ENCODE data around the gene RBM47. TPM values are rescaled to one million over a fixed set of nuclear protein-coding genes. Genes with fewer than 3 reads are reported as not detected.

RBM47 gene
- total RNA-seq, 2 experiments from 2014 or later, result 1.7 to 2.6 TPM

GRCh38 chr4:40601641-40602040, 28.0 kb downstream of the RBM47 start:
- intact Hi-C loops (cut with micrococcal nuclease), result no loop called here
- Mint-ChIP-seq H3K9me3 (no peaks in the 10 kb centered on the region), H3K4me3 (no peak overlapping the region), H3K4me1 (ENCODE audit: low read depth) (peaks cover 3% of the 10 kb centered on the region), H3K27me3 (no peaks in the 10 kb centered on the region), H3K36me3 (no peaks in the 10 kb centered on the region), H3K27ac (no peak overlapping the region)
- ChIA-PET POLR2A (no interaction called here), CTCF (no interaction called here)
- no peak for DNase-seq

DNA sequence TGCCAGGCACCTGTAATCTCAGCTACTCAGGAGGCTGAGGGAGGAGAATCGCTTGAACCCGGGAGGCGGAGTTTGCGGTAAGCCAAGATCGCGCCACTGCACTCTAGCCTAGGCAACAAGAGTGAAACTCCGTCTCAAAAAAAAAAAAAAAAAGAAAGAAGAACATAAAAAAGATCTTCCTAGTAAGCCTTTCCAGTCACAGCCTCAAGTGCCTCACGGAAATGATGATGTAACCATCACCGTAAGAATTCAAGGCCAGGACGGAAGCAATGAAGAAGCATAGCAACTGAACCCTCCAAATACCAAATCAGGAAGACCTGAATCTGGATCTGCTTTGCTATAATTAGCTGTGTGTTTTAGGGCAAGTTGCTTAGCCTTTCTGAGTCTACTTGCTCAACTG, 28.8 kb downstream of the RBM47 start:
- CTCF ChIA-PET, result no interaction called here
- DNase-seq, result no peak
- Mint-ChIP-seq H3K36me3 (no peaks in the 10 kb centered on the region), H3K9me3 (no peaks in the 10 kb centered on the region), H3K27me3 (peaks cover 3% of the 10 kb centered on the region), H3K4me1 (ENCODE audit: low read depth) (no peaks in the 10 kb centered on the region), H3K27ac (no peak overlapping the region), H3K4me3 (no peak overlapping the region)
- POLR2A ChIA-PET, result no interaction called here
- intact Hi-C loops (cut with micrococcal nuclease), result no loop called here

DNA sequence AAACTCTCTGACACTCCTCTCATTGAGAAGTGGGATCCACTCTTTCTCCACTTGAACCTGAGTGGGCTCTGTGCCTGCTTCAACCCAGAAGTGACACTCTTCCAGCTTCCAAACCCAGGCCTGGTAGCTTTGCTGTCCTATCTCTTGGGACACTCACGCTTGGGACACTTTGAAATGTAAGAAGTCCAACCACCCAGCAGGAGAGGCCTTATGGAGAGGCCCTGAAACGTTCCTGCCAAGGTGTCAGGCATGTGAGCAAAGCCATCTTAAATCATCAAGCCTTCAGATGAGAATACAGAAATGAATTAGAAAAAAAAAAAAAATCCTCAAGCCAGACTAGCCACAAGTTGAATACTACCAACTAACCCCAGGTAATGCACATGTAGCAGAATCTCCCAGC, 30.2 kb downstream of the RBM47 start:
- H3K4me1 Mint-ChIP-seq (ENCODE audit: low read depth), result no peaks in the 10 kb centered on the region
- ChIA-PET POLR2A (no interaction called here), CTCF (no interaction called here)
- peaks cover 6% of the 10 kb centered on the region for H3K27me3 Mint-ChIP-seq
- no peaks in the 10 kb centered on the region for H3K9me3 Mint-ChIP-seq
- H3K4me3 Mint-ChIP-seq, result no peak overlapping the region
- no peaks in the 10 kb centered on the region for H3K36me3 Mint-ChIP-seq
- intact Hi-C loops (cut with micrococcal nuclease), result no loop called here
- no peak for DNase-seq
- H3K27ac Mint-ChIP-seq, result no peak overlapping the region

DNA sequence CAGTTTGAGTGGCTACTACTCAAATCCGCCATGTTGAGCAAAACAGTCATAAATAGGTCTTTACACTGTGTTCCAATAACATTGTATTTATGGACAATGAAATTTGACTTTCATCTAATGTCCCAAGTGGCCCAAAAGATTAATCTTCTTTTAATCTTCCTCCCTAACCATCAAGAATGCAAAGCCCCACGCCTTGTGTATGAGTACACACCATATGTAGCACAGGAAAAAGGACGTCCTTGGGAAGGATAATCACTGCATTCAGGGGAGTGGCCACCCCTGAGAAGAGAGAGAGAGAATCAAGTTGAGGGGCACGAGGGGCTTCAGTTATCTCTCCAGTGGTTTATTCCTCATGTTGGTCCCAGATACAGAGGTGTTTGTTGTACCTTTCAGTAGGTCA, 33.1 kb downstream of the RBM47 start:
- intact Hi-C loops (cut with micrococcal nuclease), result no loop called here
- Mint-ChIP-seq H3K36me3 (no peaks in the 10 kb centered on the region), H3K4me1 (ENCODE audit: low read depth) (no peaks in the 10 kb centered on the region), H3K27me3 (peaks cover 6% of the 10 kb centered on the region), H3K27ac (no peak overlapping the region), H3K4me3 (no peak overlapping the region), H3K9me3 (no peaks in the 10 kb centered on the region)
- CTCF ChIA-PET, result no interaction called here
- no peak for DNase-seq
- POLR2A ChIA-PET, result no interaction called here

DNA sequence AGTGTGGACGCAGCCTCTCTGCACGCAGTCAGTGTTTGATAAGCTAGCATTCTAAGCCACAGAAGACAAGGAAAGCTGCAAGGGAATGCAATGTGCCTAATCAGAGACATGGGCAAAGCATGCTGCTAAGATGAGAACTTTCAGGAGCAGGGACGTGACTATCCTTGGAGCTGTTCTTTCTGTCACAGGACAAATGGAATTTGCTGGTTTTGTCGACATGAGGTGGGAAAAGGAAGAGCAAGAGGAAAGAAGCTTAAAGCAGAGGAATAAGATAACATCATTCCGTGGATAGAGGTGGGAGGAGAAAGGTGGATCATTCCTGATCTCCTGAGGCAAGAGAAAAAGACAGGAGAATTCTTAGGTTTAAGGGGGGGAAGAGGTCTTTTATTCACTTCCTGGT, 33.7 kb downstream of the RBM47 start:
- Mint-ChIP-seq H3K27me3 (peaks cover 6% of the 10 kb centered on the region), H3K9me3 (no peaks in the 10 kb centered on the region), H3K36me3 (no peaks in the 10 kb centered on the region), H3K4me3 (no peak overlapping the region), H3K27ac (no peak overlapping the region), H3K4me1 (ENCODE audit: low read depth) (no peaks in the 10 kb centered on the region)
- no peak for DNase-seq
- intact Hi-C loops (cut with micrococcal nuclease), result no loop called here
- POLR2A ChIA-PET, result no interaction called here
- CTCF ChIA-PET, result no interaction called here

GRCh38 chr4:40594261-40595178, 35.1 kb downstream of the RBM47 start:
- Mint-ChIP-seq H3K4me3 (no peak overlapping the region), H3K4me1 (ENCODE audit: low read depth) (no peaks in the 10 kb centered on the region), H3K27ac (no peak overlapping the region), H3K27me3 (peaks cover 6% of the 10 kb centered on the region), H3K36me3 (no peaks in the 10 kb centered on the region), H3K9me3 (no peaks in the 10 kb centered on the region)
- intact Hi-C loops (cut with micrococcal nuclease), result no loop called here
- ChIA-PET CTCF (no interaction called here), POLR2A (no interaction called here)
- DNase-seq, result no peak

DNA sequence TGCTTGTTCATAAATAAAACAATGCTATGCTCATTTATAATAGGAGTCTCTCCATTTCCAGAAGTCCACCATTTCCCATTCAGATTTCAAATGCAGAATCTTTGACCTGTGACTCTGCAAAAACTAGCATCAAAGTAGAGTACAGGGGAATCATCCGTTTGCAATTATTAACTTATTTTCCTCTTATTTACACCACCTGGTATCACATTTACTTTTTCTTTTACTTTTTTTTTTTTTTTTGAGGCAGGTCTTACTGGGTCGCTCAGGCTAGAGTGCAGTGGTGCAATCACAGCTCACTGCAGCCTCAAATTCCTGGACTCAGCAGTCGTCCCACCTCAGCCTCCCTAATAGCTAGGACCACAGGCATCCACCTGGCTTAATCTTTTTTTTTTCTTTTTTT, 37.6 kb downstream of the RBM47 start:
- no peak overlapping the region for H3K4me3 Mint-ChIP-seq
- DNase-seq, result no peak
- ChIA-PET CTCF (no interaction called here), POLR2A (no interaction called here)
- H3K27me3 Mint-ChIP-seq, result peaks cover 6% of the 10 kb centered on the region
- no peaks in the 10 kb centered on the region for H3K36me3 Mint-ChIP-seq
- intact Hi-C loops (cut with micrococcal nuclease), result no loop called here
- H3K27ac Mint-ChIP-seq, result no peak overlapping the region
- H3K4me1 Mint-ChIP-seq (ENCODE audit: low read depth), result no peaks in the 10 kb centered on the region
- no peaks in the 10 kb centered on the region for H3K9me3 Mint-ChIP-seq

DNA sequence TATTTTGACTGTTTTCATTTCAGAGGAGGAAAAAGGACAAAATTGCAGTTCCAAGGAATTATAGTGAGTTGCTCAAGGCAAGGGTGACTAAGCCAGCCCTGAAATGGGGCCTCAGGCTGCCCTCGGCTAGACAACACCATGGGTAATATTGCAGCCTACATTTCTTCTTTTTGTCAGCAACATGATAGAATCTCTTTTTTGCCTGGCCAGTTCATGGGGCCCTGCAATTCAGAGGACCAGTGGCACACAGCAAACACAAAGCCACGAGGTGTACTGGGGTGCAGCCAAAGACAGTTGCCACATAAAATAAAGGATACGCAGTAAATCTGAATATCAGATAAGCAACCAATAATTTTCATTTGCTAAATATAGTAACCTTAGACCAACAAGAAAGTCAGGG, 41.8 kb downstream of the RBM47 start:
- intact Hi-C loops (cut with micrococcal nuclease), result no loop called here
- Mint-ChIP-seq H3K36me3 (no peaks in the 10 kb centered on the region), H3K27ac (no peak overlapping the region), H3K4me1 (ENCODE audit: low read depth) (no peaks in the 10 kb centered on the region), H3K4me3 (no peak overlapping the region), H3K9me3 (no peaks in the 10 kb centered on the region), H3K27me3 (no peaks in the 10 kb centered on the region)
- no peak for DNase-seq
- CTCF ChIA-PET, result interaction anchor here (0.9 kb wide), 1 partner anchor 137 kb away, joined by 3 read pairs; no protein-coding TSS in a partner anchor
- POLR2A ChIA-PET, result no interaction called here

DNA sequence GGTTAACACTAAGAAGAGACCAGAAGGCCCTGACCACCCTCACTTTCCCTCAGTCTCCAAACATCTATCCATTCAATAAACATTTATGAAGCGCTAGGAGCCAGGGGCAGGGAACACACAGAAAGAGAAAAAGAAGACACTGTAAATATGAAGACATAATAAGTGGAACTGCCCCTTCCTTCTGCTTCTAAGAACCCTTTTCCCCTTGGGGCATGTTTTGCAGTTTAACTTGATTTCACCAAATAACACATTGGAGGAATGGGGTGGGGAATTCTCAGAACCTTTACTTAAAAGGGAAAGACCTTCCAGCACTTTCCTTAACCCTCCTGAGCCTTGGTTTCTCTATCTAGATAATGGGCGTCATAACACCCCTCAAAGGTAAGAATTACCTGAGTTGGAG, 42.3 kb downstream of the RBM47 start:
- Mint-ChIP-seq H3K27ac (no peak overlapping the region), H3K36me3 (no peaks in the 10 kb centered on the region), H3K27me3 (peaks cover 2% of the 10 kb centered on the region), H3K4me3 (no peak overlapping the region), H3K4me1 (ENCODE audit: low read depth) (no peaks in the 10 kb centered on the region), H3K9me3 (no peaks in the 10 kb centered on the region)
- DNase-seq, result no peak
- intact Hi-C loops (cut with micrococcal nuclease), result no loop called here
- ChIA-PET CTCF (no interaction called here), POLR2A (no interaction called here)

DNA sequence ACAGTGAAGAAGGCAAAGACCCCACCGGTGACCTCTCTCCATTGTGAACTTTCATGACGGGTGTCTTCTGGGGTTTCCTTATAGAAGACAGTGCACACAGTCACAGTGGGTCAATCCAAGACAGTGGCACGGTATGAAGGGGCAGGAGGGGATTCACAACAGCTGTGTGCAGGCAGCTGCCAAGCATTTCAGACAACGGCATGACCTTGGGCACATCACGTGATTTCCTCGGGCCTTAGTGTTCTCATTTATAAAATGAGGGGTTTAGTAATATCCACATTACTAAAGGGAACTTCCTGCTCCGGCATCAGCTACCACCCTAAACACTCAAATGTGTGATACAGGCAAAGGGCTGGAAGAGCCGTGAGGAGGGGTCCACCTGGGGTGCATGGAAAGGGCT, 42.9 kb downstream of the RBM47 start:
- Mint-ChIP-seq H3K4me1 (ENCODE audit: low read depth) (peaks cover 3% of the 10 kb centered on the region), H3K36me3 (no peaks in the 10 kb centered on the region), H3K27me3 (peaks cover 2% of the 10 kb centered on the region), H3K27ac (no peak overlapping the region), H3K4me3 (no peak overlapping the region), H3K9me3 (no peaks in the 10 kb centered on the region)
- ChIA-PET POLR2A (no interaction called here), CTCF (no interaction called here)
- DNase-seq, result no peak
- intact Hi-C loops (cut with micrococcal nuclease), result no loop called here

DNA sequence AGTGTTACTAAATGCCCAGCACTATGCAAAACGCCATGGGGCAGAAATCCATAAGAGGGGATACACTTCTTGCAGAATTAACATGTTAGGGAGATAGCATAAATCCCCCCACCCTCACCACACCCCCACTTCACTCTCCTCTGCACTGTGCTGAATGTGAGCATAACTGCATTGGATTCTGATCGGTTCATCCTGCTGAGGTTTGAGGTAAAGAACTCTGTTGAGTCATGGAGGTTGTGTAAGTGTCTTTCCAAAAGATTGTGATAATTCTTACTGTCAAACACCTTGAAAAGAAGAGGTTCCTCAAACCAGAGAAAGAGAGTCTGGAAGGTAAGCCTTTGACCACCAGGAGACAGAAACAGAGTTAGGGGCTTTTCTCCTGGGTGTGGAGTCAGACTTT, 43.6 kb downstream of the RBM47 start:
- no peak for DNase-seq
- intact Hi-C loops (cut with micrococcal nuclease), result no loop called here
- H3K36me3 Mint-ChIP-seq, result no peaks in the 10 kb centered on the region
- peaks cover 8% of the 10 kb centered on the region for H3K4me1 Mint-ChIP-seq (ENCODE audit: low read depth)
- ChIA-PET POLR2A (no interaction called here), CTCF (no interaction called here)
- H3K9me3 Mint-ChIP-seq, result no peaks in the 10 kb centered on the region
- no peak overlapping the region for H3K27ac Mint-ChIP-seq
- peaks cover 2% of the 10 kb centered on the region for H3K27me3 Mint-ChIP-seq
- H3K4me3 Mint-ChIP-seq, result no peak overlapping the region

DNA sequence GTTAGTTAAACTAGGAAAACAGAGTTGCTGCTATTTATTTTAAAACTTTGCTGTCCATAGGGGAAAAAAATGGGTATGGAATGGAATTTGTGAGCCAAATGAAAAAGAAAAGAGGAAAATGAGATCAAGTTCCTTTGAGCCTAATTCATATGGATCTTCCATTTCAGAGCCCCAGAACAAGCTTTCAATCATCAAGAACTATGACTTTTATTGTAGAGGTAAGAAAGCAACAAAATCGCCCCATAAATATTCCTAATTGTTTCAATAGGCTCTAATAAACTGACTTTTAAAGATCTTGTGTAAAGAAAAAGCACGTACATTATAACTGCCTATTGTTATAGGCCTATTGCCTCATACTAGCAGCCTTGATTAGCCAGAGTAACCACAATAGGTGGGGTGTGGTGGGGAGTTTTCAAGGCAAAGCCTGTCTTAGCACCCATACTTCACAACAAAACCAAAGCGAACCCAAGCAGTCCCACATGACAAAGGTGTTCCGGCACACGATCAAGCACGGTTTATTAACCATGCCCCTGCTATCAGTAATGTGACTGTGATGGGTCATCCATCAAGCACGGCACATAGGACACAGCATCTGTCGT, 44.4 kb downstream of the RBM47 start:
- intact Hi-C loops (cut with micrococcal nuclease), result no loop called here
- Mint-ChIP-seq H3K4me1 (ENCODE audit: low read depth) (peaks cover 8% of the 10 kb centered on the region), H3K36me3 (no peaks in the 10 kb centered on the region), H3K4me3 (no peak overlapping the region), H3K9me3 (no peaks in the 10 kb centered on the region), H3K27ac (no peak overlapping the region), H3K27me3 (peaks cover 2% of the 10 kb centered on the region)
- POLR2A ChIA-PET, result no interaction called here
- CTCF ChIA-PET, result interaction anchor here (0.7 kb wide), 1 partner anchor 343 kb away, joined by 3 read pairs; no protein-coding TSS in a partner anchor
- no peak for DNase-seq

DNA sequence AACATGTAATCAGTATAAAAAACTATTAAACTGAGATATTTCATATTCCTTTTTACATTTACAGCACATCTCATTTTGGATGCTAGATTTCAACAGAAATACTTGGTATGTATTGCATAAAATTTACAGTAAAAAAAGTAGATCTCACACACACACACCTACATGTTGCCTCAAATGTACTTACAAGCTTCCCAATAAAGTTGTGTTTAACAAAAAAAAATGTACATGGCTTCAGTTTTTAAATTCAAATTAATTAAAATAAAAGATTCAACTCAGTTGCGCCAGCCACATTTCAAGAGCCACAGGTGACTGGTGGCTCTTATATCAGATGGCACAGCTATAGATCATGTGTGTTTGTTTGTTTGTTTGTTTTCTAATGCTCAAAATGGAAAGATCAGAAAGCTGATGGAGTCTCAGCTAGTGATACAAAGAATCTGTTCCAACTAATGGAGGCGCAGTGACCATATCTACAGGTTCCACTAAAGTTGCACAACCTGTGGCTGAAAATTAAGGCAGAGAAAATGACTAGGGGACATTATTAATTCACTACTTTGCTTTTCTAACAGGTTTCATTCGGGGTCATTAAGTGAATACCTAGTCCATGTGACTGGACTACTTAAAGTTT, 45.0 kb downstream of the RBM47 start:
- POLR2A ChIA-PET, result no interaction called here
- Mint-ChIP-seq H3K27ac (no peak overlapping the region), H3K4me3 (no peak overlapping the region), H3K36me3 (no peaks in the 10 kb centered on the region), H3K9me3 (no peaks in the 10 kb centered on the region), H3K4me1 (ENCODE audit: low read depth) (peaks cover 8% of the 10 kb centered on the region), H3K27me3 (peaks cover 2% of the 10 kb centered on the region)
- CTCF ChIA-PET, result interaction anchor here (0.7 kb wide), 1 partner anchor 344 kb away, joined by 3 read pairs; no protein-coding TSS in a partner anchor
- DNase-seq, result no peak
- intact Hi-C loops (cut with micrococcal nuclease), result no loop called here

All from activated CD4-positive, alpha-beta memory T cell treated with anti-CD3 and anti-CD28 coated beads for 36 hours (primary cell).